Measurements from ENCODE around the gene FMOD.

FMOD gene

DNA sequence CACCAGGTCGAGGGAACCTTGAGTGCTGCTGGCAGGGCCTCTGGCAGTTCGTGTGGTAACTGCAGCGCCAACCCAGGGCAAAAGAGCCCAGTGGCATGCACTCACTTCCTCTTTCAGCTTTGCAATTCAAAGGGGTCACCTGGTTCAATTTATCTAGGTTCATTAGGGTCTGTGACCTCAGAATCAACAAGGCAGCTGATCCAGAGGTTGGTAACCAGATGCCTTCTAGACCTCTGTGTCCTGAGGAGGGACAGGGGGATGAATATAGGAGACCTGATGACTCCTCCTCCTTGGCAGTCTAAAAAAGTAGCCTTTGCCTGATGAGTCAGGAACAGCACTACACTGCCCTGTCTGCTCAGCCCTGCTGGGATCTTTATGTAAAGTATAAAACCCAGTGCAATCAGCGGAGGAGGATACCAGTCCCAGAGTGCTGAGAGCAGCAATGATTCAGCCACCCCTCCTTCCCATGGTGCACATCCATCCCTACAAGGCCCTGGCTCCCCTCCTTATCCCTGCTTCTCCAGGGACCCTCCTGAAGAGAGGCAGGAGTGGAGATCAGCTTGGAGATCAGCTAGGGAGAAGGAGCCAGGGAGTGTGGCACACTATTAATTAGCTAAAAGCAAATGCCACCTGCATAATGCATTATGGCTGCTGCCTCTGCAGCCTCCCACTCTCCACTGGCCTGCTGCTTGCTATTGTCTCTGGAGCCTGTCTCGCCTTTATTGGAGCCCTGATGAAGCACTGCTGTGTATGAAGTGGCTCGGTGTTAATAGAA lies 11.2 kb upstream of the FMOD start:
- DNase-seq (ENCODE audit: extremely low read depth in 1 of 2, low read depth in 1 of 2) = no peak

DNA sequence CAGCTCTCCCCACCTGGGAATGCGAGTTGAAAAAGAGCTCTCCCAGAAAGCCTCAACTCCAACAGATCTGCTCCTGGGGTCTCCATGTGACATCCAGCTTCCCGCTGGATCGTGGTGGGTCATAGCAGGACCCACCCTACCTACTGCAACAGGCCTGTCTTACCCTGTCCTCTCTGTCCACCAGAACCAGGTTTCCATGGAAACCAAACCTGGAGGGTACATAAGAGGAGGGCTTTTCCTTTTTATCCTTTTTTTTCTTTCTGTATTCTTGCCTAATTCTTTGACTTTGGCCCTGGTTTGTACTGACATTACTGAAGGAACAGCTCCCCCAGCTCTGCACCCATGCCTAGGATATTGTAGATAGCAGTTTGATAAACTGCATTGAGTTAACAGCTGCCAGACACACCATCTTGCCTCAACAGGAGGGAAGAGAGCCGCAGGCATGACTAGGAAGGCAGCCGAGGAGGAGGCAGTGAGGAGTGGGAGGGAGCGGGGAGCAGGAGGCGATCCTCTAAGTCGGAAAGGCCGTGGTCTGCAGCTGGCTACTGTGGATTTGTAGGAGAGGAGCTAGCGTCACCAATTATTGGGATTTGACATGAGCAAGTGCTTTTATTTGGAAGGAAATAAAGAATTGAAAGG lies 9.7 kb upstream of the FMOD start:
- no peak for DNase-seq (ENCODE audit: extremely low read depth in 1 of 2, low read depth in 1 of 2)

DNA sequence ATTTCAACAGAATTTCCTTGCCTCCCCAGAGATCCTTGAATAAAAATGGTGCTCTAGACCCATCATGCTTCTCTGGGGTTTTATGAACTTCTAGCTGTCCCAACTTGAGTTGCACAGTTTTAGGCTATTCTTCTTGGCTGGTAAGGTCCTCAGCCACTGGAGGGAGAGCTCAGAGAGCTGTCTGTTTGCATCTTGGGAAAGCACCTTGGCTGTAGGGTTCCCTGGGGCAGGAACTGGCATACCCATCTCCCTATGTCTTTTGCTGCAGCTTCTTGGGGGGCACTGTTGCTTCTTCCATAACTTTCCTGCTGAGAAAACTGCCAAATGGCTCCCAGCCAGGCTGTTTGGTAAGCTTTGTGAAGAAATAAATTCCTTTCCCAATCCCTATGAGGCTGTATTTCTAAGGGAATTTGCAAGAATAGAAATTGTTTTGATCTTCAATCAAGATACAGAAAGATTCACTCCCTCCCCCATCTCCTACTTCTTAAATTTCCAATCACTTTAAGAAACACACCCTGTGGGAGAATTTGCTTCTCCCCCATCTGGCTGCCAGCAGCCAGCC lies 8.2 kb upstream of the FMOD start:
- no peak for DNase-seq (ENCODE audit: extremely low read depth in 1 of 2, low read depth in 1 of 2)

DNA sequence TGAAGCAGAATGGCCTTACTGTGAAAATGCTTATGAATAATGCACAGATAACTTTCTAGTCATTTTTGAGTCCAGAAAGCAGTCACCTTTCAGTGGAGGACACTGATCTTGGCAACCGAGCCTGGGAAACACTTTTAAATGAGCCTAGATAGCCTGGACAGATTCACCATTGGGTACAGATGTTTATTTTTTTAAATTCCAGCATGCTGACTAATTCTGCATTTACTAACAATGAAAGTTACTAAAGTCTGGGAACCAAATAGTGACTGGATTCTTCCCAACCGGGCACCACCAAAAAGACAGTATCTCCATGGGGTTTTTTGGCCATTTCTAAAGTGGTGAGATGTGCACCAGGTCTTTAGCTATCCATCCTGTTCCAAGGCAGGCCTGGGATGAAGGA lies 3.3 kb upstream of the FMOD start:
- DNase-seq (ENCODE audit: extremely low read depth in 1 of 2, low read depth in 1 of 2) = no peak

DNA sequence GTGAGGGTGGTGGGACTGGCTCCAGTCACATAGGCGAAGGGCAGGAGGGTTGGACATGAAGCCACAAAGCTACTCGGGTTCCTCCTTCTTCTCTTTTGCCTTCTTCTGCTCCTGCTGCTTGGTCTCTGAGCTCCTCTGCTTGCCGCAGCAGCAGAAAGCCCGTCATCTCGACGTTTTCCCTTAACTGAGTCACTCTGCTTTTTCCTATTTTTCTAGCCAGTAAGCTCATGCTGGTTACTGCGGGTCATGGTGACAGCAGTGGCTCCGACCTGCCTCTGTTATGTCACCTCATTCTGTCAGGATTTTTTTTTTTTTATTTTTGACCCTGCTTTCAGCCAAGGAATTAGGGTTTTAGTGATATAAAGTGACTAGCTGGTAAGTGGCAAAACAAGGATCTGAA lies 2.6 kb upstream of the FMOD start:
- no peak for DNase-seq (ENCODE audit: extremely low read depth in 1 of 2, low read depth in 1 of 2)

DNA sequence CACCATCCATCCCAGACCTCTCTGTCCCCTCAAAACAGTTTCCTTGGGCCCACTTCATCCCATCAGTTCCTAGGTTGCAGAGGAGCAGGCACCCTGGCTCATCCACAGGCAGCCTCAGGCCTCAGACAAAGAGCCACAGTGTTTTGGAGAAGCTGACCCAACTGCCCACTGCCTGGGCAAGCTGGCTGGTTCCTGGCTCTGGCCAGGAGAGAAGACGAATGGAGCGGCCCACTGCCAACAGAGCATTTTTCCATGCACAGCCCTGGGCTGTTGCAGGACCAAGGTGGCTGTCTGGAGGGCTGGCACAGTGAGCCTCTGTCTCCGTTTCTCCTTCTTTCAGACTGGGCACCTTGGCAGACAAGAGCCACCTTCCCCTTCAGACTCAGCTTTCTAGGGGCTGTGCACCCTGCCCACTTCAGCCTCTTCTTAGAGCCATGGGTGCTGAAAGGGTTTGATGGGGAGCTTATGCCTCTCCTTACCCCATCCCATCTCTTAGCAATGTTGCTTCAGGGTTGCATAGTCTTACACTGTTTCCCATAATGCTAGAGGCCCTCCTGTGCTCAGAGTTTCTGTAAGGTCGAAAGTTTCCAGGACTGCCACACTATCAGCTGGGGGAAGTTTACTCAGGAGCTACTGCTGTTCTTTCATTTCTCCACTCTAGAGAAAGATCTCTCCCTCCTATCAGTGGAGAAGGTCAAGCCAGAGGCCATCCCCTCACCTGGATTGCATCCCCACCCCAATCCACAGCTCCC lies 973 bp downstream of the FMOD start:
- DNase-seq (ENCODE audit: extremely low read depth in 1 of 2, low read depth in 1 of 2) = no peak

DNA sequence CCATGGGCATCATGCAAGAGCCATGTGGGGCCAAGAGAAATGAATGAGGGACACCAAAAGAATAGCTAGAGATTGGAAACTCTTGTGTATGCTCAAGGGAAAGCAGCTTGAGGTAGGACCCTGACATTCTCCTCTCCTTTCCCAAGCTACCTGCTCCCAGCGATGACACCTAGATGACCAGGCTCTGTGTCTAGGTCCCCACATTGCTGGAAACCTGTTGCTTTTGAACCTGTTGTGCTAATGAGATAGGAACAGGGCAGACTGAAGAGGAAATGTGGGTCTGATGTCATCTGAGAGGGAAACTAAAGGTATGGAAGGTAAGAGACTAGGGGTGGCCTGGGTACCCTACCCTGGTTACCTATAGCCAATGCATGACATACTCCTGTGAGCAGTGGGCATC lies 1.8 kb downstream of the FMOD start:
- DNase-seq (ENCODE audit: extremely low read depth in 1 of 2, low read depth in 1 of 2) = no peak

DNA sequence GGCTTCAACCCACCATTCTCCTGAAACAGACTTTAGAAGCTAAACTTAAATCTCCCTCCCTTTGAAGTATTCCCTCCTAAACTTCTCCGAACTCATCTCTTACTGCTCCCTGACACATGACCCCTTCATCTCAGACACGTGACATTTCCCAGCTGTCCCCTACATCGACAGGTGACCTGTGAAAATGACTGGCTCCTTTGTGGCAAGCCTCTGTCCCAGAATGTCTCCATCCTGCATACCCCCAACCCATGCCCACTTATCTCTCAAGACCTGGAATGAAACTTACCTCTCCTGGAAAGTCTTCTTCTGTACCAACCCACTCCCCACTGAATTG lies 4.2 kb downstream of the FMOD start:
- no peak for DNase-seq (ENCODE audit: extremely low read depth in 1 of 2, low read depth in 1 of 2)

DNA sequence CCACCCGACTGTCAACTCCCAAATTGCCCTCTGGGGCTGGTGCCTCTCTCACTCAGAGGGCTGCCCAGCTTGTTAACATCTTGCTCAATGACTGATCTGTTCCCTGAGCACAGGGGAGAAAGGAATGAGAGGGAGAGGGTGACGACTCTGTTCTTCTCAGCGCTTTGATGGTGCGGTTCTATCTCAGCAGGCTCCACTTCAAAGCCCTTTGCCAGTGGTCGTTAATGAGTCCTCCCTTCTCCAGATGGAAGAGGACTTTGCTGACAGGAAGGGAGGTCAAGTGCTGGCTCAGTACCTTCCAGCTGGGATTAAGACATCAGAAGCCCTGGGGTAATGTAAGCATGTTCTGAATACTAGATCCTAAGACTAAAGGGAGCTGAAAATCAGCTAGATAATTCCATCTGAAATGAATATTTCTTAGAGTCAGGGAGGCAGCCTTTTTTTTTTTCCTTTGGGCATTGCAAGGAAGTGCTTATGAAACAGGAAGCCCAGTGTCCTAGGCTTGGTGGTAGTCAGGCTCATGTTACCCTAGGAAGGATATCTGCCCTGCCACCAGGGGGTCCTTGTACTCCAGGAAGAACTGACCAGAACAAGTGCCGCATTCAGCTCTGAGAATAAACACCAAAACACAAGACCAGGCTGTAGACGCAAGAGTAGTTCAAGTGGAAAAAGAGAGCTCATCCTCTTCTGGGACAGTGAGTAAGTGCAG lies 4.7 kb downstream of the FMOD start:
- DNase-seq (ENCODE audit: extremely low read depth in 1 of 2, low read depth in 1 of 2) = no peak

DNA sequence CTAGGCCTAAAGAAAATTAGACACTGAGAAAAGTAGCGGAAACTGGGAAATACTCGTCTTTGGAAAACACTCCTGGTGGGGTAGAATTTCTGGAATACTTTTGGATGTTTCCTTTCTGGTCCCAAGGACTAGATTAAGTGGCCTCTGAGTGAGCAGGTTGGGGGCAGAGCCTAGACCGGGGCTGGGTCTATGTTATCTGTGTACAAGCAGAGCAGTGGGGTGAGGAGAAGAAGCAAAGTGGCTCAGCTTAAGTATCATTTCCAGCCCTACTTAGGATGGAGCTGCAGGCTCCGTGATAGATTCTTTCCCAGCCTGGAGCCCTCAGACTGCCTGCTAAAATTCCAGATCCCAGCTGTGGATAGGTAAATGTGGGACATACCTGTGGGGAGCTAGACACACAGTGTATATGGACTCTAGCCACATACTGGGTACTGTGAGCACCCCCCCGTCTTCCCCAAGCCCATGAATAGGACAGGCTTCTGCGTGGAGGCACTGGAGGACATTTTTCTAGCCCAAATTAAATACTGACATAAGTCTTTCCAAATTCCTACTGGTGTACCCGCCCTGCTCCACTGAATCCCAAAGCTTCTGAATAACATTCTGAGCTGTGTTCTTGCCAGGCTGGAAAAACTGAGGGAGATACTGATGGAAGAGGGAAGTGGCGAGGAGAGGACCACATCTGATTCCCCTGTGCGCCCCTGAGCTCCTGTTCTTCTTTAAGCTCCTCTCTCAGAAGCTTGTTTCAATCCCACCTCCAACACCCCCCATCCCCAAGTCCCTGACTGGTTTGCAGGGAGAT lies 6.8 kb downstream of the FMOD start:
- no peak for DNase-seq (ENCODE audit: extremely low read depth in 1 of 2, low read depth in 1 of 2)

DNA sequence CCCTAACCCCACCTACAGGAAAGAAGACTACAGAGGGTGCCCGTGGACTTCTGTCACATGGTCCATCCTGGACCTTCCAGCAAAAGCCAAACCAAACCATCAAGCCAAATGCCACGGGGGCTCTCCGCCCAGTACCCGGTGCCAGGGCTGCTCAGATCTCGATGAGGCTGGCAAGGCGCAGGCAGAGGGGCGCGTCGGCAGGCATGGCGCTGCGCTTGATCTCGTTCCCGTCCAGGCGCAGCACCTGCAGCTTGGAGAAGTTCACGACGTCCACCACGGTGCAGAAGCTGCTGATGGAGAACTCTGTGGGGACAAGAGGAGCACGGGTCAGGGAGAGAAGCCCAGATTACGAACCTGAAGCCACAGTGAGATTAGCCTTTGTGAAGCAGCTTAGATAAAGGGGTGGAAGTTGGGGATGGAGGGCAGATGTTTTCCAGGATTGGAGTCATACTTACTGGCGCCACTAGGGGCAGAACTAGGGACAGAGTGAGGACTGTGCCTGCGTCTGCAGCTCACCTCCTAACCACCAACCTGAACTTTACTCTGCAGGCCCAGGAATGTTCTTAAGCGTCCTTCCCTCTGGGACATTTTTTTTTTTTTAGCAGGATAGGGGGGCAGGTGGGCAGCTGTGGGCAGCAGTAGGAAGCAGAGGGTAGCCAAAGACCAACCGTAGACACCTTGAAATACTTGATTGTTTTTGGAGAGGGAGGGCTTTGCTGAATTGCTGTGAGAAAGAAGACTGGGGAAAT lies 8.6 kb downstream of the FMOD start:
- DNase-seq (ENCODE audit: extremely low read depth in 1 of 2, low read depth in 1 of 2) = peak in 1 of 2 donors; percentile 17

DNA sequence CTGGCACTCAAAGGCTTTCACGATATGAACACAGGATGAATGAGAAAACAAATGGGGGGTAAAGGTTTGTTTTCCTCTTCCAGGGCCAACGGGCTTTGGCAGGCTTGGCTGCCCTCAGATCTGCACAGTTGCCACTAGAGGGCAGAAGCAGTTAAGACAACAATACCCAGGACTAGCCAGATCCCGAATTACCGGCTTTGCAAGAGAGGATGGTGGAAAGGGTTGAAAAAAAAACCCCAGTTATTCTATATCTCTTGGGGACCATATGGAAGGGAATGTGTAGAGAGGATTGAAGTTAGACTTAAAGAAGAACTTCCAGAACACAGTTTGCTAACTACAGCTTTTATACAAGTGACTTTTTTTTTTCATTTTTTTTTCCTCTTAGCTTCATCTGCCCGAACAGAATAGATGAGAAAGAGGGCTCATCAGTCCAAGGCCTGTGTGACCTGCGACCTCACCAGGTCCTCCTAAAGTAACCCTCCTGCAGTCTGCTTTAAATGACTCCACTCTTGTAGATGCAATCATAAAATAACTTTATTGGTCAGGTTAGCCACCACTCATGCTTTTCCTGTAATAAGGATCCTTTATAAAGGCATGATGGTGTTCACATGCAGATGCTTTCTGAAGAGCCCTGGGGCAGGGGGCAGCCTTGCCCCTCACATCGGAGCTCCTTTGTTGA lies 10.7 kb downstream of the FMOD start:
- DNase-seq (ENCODE audit: extremely low read depth in 1 of 2, low read depth in 1 of 2) = peak in 1 of 2 donors; percentile 31

DNA sequence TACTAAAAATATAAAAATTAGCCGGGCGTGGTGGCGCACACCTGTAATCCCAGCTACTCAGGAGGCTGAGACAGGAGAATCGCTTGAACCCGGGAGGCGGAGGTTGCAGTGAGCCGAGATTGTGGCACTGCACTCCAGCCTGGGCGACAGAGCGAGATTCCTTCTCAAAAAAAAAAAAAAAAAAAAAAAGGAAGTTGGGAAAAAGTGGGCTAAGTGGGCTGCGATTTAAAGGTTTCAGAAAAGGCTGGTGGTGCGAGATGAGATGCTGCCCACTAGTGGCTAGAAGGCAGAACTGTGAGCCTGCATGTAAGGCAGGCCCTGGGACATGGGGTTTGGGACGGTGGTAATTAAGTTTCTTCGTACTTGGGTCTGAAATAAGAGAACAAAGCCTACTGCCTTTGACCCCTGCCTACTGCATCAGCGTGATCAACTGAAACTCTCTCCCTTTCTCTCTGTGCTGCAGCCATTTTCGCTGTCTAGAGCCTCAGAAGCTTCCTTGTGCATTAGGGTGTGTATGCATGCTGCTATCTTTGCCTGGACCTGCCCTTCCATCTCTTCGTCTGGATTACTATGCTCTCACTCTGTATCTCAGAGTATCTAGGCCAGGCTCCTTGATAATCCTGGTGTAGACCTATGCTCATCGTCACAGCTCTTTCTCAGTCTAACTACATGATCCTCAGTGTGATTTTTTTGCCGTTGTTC lies 12.4 kb downstream of the FMOD start:
- DNase-seq (ENCODE audit: extremely low read depth in 1 of 2, low read depth in 1 of 2) = peak; percentile 22 to 36

DNA sequence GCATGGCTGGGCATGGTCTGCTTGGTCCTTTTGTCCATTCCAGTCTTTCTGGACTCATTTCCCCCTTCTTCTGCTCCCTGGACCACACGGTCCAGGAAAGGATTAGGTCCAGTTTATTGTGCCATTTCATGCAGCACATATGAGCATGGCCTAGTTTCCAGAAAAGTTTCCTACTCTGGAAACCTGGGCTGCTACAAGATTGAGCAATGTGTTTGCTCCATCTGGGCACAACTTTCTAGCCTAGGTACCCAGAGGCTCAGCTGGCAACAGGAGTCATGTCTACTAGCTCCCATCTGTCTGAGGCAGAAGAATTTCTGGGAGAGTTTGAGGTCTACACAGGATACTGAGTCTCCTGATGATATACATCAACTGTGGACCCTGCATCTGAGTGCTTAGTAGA lies 14.8 kb downstream of the FMOD start:
- DNase-seq (ENCODE audit: extremely low read depth in 1 of 2, low read depth in 1 of 2) = no peak

DNA sequence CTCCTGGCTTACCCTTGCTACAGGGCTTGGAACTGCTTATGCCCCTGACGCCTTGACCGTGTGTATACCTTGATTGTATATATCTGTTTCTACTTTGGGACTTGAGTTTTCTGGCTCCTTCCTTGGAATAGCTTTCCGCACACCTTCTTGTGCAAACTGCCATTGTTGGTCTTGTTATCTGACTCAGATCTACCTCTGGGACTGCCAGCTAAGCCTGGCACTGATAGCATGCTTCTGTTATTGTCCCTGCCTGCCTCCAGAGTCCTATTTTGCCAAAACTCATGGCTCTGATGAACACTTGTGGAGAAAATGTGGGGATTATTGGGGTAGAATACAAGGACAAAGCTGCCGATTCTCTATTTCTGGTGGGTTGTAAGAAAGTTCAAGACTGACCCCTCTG lies 15.4 kb downstream of the FMOD start:
- DNase-seq (ENCODE audit: extremely low read depth in 1 of 2, low read depth in 1 of 2) = no peak

DNA sequence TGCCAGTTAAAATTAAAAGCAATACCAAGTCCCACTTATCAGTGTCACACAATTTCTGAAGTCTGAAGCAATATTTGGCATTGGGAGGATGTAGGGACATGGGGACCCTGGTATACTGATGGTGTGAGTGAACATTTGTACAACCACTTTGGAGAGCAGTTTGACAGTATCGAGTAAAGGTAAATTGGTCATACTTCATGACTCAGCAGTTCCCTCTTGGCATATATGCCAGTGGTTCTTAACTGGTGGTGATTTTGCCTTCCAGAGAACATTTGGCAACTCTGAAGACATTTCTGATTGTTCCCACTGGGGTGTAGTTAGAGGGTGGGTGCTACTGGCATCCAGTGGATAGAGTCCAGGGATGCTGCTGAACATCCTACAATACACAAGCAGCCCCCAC lies 19.7 kb downstream of the FMOD start:
- DNase-seq (ENCODE audit: extremely low read depth in 1 of 2, low read depth in 1 of 2) = no peak

DNA sequence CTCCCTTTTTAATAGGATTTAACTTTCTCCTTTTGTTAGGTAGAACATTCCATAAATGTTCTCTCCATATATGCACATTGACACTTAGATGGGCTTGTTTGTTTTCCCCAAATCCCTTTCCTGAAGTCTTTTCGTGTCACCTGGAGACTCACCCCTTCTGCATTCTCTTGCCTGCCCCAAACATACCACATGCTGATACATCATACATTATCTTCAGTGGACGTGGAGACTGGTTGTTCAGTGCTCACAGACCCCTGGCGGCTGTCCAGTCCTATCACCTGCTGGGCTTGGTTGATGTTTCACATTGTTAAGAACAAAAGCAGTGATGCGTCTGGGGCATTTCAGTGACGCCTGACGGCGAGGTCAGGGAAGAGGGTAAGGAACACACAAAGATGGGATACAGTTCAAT lies 22.2 kb downstream of the FMOD start:
- DNase-seq (ENCODE audit: extremely low read depth in 1 of 2, low read depth in 1 of 2) = no peak

DNA sequence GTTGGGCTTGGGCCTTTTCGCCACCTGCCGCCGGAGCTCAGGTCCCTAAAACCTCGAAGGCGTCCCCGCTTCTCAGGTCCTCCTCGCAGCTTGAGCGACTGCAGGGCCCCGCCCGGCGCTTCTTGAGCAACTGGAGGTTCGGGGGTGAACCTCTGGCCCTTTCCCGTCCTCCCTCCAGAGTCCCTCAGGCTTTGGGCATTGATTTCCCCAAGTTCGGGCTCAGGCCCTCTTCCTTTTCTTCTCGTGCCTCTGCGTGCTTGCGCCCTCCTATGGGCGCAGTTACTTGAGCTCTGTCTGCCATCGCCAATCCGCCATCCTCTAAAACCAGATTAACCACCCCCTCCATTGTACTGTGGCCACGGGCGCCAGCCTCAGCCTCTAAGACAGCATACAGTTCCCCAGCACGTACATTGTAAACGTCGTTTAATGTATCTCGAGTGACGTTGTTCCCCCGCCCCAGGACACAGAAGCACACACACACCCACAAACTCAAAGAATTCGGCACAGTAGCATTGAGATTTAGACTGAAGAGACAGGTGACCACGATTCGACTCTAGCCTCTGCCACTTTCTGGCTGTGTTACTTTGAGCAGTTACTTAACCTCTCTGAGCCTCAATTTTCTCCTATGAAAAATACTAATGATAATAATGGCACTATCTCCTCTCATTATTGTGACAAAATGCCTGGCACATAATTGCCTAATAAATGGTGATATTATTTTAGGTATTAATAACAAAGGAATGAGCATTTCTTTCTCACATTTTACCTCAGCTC lies 23.1 kb downstream of the FMOD start:
- peak in 1 of 2 donors; percentile 47 for DNase-seq (ENCODE audit: extremely low read depth in 1 of 2, low read depth in 1 of 2)
